Fibroblast of skin of right quadriceps (primary cell): ENCODE data around the gene RPL9.

Source experiments
- DNase-seq: peaks from one replicate; pipeline ENCODE4 v3.0.0-alpha.2; 2013

RPL9 gene

DNA sequence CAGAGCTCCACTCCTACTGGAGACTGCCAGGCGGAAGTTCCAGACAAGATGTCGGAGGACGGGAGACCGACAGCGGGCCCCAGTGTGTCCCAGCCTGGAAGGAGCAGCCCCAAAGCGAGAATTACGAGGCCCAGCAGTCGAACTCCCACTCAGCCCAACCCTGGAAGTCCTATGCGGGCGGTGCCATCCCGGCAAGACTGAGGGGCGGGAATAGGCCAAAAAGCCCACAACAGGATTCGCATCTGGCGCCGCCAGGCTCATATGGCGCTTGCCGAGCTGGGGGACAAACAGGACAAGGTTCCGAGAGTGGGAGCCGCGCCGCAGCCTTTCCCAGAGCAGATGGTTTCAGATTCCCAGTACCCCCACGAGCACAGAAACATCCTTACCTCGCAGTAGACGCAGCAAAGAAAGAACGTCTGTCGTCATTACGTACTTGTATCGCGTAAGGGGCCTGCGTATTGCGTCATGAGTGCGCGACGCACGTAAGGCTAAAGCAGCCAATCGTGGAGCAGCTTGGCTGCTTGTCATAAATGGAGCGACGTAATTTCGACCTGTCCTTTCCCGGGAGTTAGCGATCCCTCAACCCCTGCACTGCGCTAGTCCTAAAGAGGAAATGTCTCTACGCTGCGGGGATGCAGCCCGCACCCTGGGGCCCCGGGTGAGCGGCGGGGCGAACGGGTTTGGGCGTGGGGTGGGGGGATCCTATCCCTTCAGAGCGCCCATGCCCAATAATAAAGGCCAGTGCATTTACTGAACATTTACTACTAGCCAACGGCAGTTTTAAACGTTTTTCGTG, at the start of gene RPL9, which contains the start of gene LIAS:
TSS of gene RPL9 (minus strand) at position 418 of the 796 bp plus-strand sequence. CDS start 483 bp downstream, outside the sequence.
TSS of gene LIAS (plus strand) at position 552 of the 796 bp plus-strand sequence. CDS start at position 614, 62 bp downstream.
- peak; percentile 99 for DNase-seq

DNA sequence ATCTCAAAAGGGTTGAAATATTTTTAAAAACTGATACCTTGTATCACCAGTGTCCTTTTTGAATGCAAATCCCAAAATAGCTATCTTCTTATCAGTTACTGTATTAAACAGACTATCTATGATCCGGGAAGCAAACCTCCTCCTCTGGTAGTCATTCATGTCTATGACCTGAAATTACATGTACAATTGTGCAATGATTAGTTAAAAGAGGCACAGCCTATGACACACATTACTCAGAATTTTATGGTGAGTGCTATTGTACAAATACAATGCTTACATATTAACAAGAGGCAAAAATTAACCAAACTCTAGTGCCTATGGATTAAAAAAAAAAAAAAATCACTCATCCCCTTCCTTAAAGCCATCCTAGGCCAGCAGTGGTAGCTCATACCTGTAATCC, 46.9 kb upstream of the RPL9 start:
- DNase-seq = no peak

DNA sequence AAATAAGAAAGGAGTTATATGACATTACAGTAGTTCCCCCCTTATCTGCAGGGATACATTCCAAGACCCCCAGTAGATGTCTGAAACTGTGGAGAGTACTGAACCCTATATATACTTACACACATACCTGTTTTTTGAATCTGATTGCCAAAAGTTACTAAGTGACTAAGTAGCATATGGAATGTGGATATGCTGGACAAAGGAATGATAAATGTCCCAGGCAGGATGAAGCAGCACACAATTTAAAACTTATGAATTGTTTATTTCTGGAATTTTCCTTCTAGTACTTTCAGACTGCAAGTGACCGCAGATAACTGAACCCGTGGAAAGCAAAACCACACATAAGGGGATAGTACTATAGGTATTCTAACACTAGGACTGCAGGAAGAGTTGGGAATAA, 45.8 kb upstream of the RPL9 start:
- no peak for DNase-seq

DNA sequence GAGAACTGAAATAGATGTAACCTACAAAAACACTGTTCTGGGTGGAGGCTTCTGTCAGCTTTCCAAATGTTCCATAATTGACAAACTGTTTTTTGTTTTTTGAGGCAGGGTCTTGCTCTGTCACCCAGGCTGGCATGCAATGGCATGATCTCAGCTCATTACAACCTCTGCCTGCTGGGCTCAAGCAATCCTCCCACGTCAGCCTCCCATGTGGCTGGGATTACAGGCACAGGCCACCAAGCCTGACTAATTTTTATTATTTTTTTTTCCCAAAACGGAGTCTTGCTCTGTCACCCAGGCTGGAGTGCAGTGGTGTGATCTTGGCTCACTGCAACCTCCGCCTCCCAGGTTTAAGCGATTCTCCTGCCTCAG, 43.9 kb upstream of the RPL9 start:
- peak; percentile 27 for DNase-seq

DNA sequence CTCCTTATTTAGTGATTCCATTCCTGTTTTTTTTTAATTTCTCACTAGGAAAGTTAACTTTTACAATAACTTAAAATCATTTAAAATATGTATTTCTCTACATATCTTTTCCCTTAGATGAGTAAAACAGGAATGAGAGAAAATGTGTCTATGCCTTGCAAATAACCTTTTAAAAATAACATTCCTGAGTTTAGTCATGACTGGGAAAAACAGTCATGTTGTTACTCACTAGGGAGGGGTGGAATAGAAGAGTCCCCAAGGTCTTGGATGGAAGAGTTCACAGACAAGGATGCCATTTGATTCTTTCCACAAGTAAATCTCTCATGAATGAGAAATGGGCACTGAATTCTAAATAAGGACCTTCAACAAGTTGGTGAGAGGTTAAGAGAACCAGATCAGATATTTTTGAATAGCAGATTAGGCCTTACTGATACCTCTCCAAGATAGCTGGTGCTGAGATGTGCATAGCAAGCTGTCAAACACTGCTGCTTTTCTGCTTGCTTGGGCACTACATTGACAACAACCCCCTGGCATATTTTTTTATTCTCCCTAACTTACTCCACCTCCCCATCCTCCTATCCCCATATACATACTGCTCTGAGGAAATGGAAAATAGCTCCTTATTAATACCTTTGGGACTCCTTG, 43.4 kb upstream of the RPL9 start:
- DNase-seq = peak; percentile 83

DNA sequence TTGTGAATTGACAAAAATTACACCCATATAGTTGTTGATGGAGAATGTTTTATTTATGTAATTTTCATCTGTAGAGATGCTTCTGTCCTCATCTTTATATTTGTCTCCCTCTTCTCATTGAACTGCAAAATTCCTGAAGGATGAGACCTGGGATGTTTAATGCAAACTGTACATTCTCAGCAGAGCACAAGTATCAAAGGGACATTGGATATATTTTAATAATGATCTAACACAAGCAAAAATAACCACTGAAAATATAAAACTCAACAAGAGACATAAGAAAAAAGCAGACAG, 40.0 kb upstream of the RPL9 start:
- no peak for DNase-seq

DNA sequence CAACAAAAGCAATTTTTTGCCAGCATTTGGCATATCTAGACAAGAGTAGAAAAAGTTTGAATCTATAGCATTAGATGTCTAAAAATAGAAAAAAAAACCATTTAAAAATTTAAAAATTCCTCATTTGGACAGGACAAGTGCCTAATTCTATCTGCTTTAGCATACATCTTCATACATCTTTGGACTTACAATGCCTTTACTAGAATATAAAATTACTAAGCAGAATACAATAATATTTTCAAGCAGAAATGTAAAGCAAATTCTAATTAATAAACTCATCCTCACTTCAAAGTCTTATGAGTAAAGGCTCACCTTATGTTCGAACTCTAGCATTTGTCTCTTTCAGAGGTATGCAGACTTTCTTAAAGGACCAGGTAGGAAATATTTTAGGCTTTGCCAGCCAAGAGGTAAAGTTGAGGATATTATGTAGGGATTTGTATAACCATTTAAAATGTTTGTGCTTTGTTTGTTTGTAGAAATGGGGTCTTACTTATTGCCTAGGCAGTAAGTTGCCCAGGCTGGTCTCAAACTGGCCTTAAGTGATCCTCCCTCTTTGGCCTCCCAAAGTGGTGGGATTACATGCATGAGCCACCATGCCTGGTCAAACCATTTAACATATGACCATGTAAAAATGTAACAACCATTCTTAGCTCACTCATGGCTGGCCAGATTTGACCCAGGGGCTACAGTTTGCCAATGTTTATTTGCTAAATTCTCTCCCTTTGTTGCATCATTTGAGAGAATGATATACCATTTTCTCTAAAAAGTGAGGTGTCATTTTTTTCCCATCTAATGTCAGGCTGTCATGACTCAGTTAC, 39.4 kb upstream of the RPL9 start:
- DNase-seq = no peak

DNA sequence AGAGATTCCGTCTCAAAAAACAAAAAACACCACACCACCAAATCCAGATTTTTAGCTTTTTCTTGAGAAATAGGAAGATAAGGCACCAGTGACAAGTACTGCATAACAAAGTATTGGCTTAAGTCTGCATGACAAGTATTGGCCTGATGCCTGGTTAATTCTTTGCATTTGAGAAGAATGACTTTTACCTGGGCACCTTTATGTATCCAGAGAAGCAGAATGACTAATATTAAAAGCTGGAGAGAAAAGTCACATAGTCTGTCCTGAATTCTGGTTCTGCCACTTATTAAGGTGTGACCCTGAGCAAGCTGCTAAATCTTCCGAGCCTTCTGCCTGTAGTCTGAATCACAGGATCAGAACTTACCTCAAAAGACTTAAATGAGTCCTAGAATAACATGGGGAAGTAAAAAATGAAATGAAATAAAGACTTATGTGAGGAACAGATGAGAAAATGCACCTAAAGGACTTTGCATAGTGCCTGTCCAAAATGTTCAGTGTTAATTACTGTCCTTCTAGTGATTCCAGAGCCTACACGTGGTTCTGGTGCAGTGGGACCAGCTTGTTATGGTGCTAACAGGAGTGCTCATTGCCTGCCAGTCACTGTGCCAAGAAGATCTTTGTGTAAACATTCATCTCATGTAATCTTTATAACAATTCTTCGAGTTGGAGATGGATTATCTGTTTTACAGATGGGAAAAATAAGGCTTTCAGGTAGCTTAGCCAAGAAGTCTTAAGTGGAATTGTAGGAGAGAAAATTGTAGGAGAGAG, 36.9 kb upstream of the RPL9 start:
- DNase-seq = no peak

DNA sequence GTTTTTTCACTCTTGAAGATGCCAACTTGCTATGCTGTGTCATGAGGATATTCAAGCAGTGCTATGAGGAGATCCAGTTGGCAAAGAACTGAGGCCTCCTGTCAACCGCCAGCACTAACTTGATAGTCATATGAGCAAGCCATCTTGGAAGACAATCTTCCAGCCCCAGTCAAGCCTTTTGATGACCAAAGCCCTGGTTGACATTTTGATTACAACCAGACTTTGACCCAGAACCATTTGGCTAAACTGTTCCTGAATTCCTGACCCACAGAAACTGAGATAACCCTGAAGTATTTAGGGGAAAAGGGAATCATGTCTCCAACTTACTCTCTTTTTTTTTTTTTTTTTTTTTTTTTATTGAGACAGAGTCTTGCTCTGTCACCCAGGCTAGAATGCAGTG, 35.6 kb upstream of the RPL9 start:
- DNase-seq = no peak

DNA sequence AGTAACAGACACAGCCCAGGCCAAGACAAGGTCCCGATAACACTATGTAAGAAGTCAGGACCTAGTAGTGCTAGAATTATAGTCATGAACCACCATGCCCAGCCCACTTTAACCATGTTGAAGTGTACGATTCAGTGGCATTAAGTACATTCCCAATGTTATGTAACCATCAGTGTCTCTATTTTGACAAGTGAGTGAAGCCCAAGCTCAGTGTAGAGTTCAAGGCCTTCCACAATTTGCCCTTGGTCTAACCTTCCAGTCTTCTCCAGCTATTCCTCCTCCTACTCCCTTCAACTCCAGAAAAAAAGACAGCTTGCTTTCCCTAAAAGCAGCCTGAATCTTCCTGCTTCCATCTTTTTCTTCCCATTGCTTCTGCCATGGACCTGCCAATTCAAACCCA, 31.6 kb upstream of the RPL9 start:
- no peak for DNase-seq

DNA sequence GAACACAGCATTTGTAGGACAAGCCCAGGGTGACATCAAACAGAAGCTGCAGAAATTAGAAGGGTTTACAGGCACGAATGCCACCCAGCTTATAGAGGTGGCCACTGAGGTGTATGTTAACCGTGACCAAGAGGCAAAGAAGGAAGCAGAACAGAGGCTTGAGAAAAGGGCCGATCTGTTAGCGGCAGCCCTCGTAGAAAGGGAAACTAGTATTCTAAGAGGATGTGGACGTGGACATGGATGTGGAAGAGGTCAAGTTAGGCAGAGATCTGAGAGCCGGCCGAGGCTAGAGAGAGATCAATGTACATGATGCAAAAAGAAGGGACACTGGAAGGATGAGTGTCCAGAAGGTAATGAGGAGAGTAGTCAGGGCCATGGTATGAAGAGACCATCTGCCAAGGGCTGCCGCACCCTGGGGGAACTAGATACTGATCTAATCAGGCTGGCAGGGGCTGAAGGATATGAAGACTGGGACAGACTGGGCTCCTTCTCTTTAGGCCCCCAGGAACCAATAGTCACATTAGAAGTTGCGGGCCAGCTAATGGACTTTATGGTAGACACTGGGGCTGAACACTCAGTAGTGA, 27.6 kb upstream of the RPL9 start:
- no peak for DNase-seq

DNA sequence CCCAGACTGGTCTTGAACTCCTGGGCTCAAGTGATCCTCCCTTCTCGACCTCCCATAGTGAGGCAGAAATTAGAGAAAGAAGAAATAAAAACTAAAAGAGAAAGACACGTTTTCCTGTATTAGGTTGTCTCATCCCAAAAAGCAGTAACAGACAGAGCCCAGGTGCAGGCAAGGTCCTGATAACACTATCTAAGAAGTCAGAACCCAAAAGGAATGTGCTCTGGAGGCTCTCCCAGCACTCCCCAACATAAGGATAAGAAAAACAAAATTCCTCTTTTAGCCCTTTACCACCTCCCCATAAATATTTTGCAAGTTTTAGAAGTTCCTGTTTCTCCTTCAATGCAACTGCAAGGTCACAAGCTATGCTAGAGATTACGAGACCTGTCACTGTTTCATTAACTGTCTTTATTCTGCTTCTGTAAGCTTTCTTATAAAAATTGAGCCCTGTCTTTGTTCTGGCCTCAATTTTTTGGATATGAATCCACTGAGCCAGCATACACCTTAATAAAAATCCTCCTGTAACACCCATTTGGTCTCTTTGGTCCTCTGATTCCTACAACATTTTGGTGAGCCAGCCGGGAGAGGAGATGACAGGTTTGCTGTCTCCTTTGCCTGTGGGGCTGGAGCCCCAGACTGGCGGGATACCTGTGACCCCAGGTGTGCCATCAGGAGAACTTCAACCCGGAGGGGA, 26.0 kb upstream of the RPL9 start:
- no peak for DNase-seq

DNA sequence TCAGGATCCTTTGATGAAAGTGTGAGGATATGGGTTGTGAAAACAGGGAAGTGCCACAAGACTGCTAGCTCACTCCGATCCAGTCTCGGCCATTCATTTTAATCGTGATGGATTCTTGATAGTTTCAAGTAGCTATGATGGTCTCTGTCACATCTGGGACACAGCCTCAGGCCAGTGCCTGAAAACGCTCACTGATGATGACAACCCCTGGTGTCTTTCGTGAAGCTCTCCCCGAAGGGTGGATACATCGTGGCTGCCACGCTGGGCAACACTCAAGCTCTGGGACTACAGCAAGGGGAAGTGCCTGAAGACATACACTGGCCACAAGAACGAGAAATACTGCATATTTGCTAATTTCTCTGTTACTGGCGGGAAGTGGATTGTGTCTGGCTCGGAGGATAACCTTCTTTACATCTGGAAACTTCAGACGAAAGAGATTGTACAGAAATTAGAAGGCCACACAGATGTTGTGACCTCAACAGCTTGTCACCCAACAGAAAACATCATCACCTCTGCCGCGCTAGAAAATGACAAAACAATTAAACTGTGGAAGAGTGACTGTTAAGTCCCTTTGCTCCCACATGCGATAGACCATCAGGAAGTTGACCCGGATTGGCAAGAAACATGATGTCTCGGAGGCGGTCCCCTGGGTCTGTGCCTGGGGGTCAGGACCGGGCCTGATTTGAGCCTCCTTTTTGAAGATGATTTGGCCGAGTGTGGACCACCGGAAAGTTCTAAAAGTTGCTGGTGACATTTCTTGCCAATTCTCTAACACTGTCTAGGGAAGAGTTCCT, 22.4 kb upstream of the RPL9 start:
- no peak for DNase-seq

DNA sequence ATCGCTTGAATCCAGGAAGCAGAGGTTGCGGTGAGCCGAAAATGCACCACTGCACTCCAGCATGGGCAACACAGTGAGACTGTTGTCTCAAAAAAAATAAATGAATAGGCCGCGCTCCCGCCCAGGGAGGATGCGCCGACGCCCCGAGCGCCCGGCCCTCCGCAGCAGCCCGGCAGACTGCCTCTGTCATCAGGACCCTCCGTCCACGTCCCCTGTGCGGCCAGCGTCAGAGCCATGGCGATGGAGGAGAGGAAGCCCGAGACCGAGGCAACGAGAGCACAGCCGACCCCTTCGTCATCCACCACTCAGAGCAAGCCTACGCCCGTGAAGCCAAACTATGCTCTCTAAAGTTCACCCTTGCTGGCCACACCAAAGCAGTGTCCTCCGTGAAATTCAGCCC, 21.5 kb upstream of the RPL9 start:
- no peak for DNase-seq

DNA sequence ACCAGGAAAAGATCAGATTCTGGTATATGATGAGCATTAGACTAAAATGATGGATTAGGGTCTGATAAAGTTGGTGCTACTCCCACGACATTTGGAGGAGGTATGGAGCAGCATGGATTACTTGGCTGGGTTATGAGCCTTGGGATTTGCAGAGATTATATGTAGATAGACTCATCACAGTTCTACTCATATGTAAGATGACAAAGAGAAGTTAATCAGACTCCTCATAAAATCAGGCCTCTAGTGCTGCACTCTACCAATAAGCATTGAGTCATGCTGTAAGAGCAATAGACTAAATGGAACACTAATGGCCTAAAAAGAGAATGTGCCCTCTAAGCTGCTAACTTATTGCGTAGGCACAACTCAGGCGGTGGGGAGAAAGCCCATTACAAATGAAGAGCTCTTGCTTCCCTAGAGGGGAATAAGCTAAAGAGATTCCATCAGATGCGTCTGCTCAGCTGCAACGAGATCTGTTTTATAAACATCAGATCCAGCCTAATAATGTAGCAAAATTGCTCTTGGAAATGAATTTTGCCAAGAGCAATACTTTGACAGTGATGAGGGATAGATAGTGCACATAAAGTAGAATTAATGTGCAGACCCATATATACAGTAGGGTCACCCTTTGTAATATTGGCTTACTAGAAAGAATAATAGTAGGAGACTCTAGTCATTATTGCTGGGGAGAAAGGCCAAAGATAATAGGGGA, 17.6 kb upstream of the RPL9 start:
- DNase-seq = no peak

DNA sequence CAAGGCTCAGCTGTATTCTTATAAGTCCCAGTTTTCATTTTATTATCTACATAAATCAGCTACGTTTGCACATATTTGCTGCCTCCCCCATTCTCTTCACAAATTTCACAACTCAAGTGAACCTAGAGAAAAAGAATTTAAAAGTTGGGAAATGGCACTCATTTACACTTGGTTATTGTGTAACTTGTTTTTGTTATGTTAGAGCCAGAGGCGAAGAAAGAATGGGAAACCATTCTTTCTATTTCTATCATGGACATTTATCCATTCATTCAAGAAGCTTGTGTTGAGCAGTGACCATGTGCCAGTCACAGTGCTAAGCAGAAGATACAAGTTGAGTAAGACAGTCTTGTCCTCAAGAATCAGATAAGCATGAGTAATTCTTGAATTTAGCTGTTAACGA, 13.7 kb upstream of the RPL9 start:
- DNase-seq = peak; percentile 36

DNA sequence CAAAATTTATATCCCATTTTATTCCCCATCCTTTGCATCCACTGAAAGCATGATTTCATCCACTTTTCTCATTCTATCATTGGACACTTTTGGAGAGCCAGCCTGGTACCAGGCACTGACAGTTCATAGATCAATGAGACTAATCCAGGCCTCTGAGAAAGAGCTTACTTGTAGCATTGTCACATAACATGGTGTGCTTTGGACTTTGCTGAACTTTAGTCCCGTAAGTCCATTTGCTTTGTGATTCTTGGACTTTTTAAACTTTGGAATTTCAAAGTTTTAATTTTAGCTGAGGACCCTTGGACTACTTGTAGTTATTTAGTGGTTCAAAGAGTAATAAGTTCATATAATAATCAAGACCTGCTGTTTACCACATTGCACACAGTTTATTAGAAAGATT, 11.7 kb upstream of the RPL9 start:
- DNase-seq = no peak

DNA sequence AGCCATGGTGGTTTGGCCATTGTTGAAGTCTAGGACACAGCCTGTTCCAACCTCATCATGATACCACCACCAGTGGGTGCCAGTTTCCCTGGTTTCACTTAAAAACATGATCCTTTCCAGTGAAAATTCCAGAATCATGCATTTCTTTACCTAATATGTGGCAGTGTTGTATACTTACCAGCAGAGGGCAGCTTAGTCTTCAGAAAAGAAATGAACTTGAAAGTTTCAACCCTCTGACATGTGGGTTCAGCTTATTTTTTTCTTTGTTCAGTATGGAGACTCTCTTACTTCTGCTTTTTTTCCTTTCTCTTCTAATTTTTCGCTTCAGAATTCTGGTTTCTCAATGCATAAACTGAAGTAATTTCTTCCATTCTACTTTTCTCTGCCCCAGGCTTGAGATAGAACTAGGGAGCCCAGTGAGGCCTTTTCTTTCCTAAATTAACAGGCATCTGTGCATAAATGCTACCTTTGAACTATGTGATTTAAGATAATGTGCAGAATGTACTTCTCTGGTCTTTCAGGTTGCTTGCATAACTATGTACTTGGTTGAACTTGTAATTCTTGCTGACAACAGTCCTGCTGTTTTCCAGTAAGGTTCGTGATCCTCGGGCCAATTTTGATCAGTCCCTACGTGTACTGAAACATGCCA, 10.8 kb upstream of the RPL9 start:
- peak; percentile 84 for DNase-seq

DNA sequence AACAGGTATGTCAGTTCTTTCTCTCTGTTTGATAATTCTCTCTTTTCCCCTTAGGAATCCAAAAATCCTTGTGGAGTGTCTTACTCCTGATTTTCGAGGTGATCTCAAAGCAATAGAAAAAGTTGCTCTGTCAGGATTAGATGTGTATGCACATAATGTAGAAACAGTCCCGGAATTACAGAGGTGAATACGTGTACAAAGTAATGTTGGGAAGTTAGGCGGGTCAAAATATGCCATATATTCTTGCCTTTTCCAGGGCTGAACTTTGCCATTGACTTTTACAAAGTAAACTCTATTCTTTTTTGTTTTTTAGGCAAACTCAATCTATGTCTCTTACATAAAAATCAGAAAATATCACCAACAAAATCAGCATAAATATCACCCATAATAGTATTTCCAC, 8.7 kb upstream of the RPL9 start:
- DNase-seq = no peak

DNA sequence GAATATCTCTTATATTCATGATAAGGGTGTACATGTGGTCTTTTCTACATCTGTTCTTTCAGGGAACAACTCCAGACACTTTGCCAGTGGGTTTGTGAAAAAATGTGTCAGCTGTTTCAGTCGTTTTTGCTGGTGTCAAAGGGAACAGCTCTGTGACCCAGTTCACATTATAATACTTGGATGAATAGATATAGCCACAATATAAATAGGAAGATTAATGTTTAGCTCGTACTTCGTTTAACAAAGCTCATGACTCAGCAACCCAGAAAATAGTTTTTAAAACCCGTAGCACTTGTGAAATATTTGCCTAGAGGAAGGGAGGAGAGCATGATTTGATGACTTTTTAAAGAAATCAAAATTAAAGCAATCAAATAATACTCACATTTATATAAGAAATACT, 8.0 kb upstream of the RPL9 start:
- no peak for DNase-seq
